Loucy (cell line): ENCODE results near the gene MED29.

Experiments used
- H2AFZ ChIP-seq: fragments of 200-600 bp; sonication (generic); 2 replicates; pipeline ENCODE4 v1.6.0; 2016; ENCODE audit warnings: antibody characterized with exemption, mild to moderate bottlenecking, low read length, moderate library complexity
- H3F3A ChIP-seq: fragments of 200-600 bp; 2 replicates; pipeline ENCODE4 v1.6.0; 2016; ENCODE audit warnings: antibody characterized with exemption, low read depth, mild to moderate bottlenecking
- H3K27me3 ChIP-seq: fragments of 200-600 bp; sonication (generic); 2 replicates; pipeline ENCODE4 v1.6.1; 2014; ENCODE audit warnings: low read length, mild to moderate bottlenecking; ENCODE audit not compliant: insufficient read depth, poor library complexity, severe bottlenecking
- H3K36me3 ChIP-seq: fragments of 200-600 bp; sonication (generic); 2 replicates; pipeline ENCODE4 v1.6.1; 2016; ENCODE audit warnings: low read length; ENCODE audit not compliant: insufficient read depth
- H3K4me1 ChIP-seq: fragments of 200-600 bp; sonication (generic); 2 replicates; pipeline ENCODE4 v1.5.1; 2014; ENCODE audit warnings: low read length, mild to moderate bottlenecking; ENCODE audit not compliant: insufficient read depth, poor library complexity, severe bottlenecking
- H3K4me2 ChIP-seq: fragments of 200-600 bp; sonication (generic); 2 replicates; pipeline ENCODE4 v1.6.0; 2014; ENCODE audit warnings: antibody characterized with exemption, low read length, low read depth, mild to moderate bottlenecking; ENCODE audit not compliant: poor library complexity, severe bottlenecking
- H3K4me3 ChIP-seq: fragments of 200-600 bp; sonication (generic); 2 replicates; pipeline ENCODE4 v1.5.1; 2014; ENCODE audit warnings: low read length, mild to moderate bottlenecking, mixed read lengths; ENCODE audit not compliant: poor library complexity, severe bottlenecking
- H3K79me2 ChIP-seq: fragments of 200-600 bp; sonication (generic); 2 replicates; pipeline ENCODE4 v1.6.1; 2014; ENCODE audit warnings: low read length; ENCODE audit not compliant: insufficient read depth
- H3K9ac ChIP-seq: fragments of 200-600 bp; sonication (generic); 2 replicates; pipeline ENCODE4 v1.6.0; 2014; ENCODE audit warnings: mild to moderate bottlenecking, low read depth, low read length, moderate library complexity; ENCODE audit not compliant: poor library complexity, severe bottlenecking
- H3K9me2 ChIP-seq: fragments of 200-600 bp; sonication (generic); replicated peaks from 2 replicates; pipeline ENCODE4 v1.6.1; 2016; ENCODE audit warnings: low read depth, low read length, mixed read lengths
- H3K9me3 ChIP-seq: fragments of 200-600 bp; sonication (generic); 2 replicates; pipeline ENCODE4 v1.6.1; 2014; ENCODE audit warnings: mild to moderate bottlenecking, antibody characterized with exemption, low read length, low read depth; ENCODE audit not compliant: insufficient read depth
- H4K20me1 ChIP-seq: fragments of 200-600 bp; sonication (generic); 2 replicates; pipeline ENCODE4 v1.6.0; 2014; ENCODE audit warnings: antibody characterized with exemption, low read length, mild to moderate bottlenecking; ENCODE audit not compliant: insufficient read depth, poor library complexity, severe bottlenecking
- CTCF ChIP-seq: fragments of 200-600 bp; sonication (generic); conservative IDR thresholded peaks from 2 replicates; pipeline ENCODE4 v1.5.1; 2014; ENCODE audit warnings: mild to moderate bottlenecking, antibody characterized with exemption, low read length
- EZH2phosphoT487 ChIP-seq: fragments of 200-600 bp; IDR thresholded peaks from 2 replicates; pipeline ENCODE4 v1.6.1; 2018; ENCODE audit warnings: antibody characterized with exemption, mild to moderate bottlenecking, moderate library complexity, borderline replicate concordance

The MED29 gene

GRCh38 chr19:39405261-39405957, 14.2 kb downstream of the MED29 start:
- H3K9ac ChIP-seq: peak overlapping the region; percentile 94

GRCh38 chr19:39405958-39406655, 14.9 kb downstream of the MED29 start:
- peak overlapping the region; percentile 70 for H3K4me2 ChIP-seq
- H3K9ac ChIP-seq: peak overlapping the region; percentile 94
- H3K4me3 ChIP-seq: peak overlapping the region; percentile 93
- H2AFZ ChIP-seq: no peak overlapping the region
- H3K79me2 ChIP-seq: peaks cover 39% of the 10 kb centered on the region
- no peaks in the 10 kb centered on the region for H3K27me3 ChIP-seq
- TF ChIP-seq CTCF (no peak), EZH2phosphoT487 (no peak)
- H3K9me2 ChIP-seq: no peaks in the 10 kb centered on the region
- H4K20me1 ChIP-seq: peaks cover 26% of the 10 kb centered on the region
- H3K4me1 ChIP-seq: peaks cover 53% of the 10 kb centered on the region
- no peaks in the 10 kb centered on the region for H3K9me3 ChIP-seq
- H3F3A ChIP-seq: peaks cover 3% of the 10 kb centered on the region
- H3K36me3 ChIP-seq: no peaks in the 10 kb centered on the region

More at GRCh38 chr19:39405261-39405957, 14.2 kb downstream of the MED29 start:
- Histone ChIP-seq H3K27me3 (no peaks in the 10 kb centered on the region), H4K20me1 (peaks cover 26% of the 10 kb centered on the region), H2AFZ (no peak overlapping the region), H3K9me3 (no peaks in the 10 kb centered on the region), H3K79me2 (peaks cover 32% of the 10 kb centered on the region), H3F3A (peaks cover 3% of the 10 kb centered on the region), H3K36me3 (no peaks in the 10 kb centered on the region), H3K4me1 (peaks cover 48% of the 10 kb centered on the region), H3K9me2 (no peaks in the 10 kb centered on the region), H3K4me2 (peak overlapping the region; percentile 70), H3K4me3 (peak overlapping the region; percentile 93)
- TF ChIP-seq EZH2phosphoT487 (no peak), CTCF (no peak)

GRCh38 chr19:39406656-39407409, 15.7 kb downstream of the MED29 start, which contains the start of gene ZFP36:
Gene ZFP36, plus strand, starts transcription at chr19:39406847. Its CDS starts 58 bp downstream, at chr19:39406905.
- no peaks in the 10 kb centered on the region for H3K36me3 ChIP-seq
- TF ChIP-seq EZH2phosphoT487 (no peak), CTCF (peak; percentile 33)
- peaks cover 26% of the 10 kb centered on the region for H4K20me1 ChIP-seq
- peaks cover 41% of the 10 kb centered on the region for H3K79me2 ChIP-seq
- peaks cover 3% of the 10 kb centered on the region for H3F3A ChIP-seq
- peak within 1 kb of the TSS; percentile 94 for H3K9ac ChIP-seq
- no peaks in the 10 kb centered on the region for H3K9me3 ChIP-seq
- peak within 1 kb of the TSS; percentile 93 for H3K4me3 ChIP-seq
- peak within 1 kb of the TSS; percentile 97 for H3K4me2 ChIP-seq
- H3K27me3 ChIP-seq: no peaks in the 10 kb centered on the region
- H2AFZ ChIP-seq: peak within 1 kb of the TSS; percentile 57; the same call in 1 of the 2 replicates
- H3K4me1 ChIP-seq: peaks cover 51% of the 10 kb centered on the region
- no peaks in the 10 kb centered on the region for H3K9me2 ChIP-seq
